GM13977 (cell line): Measurements from ENCODE around the gene WDR72.
"Not testable (repeated sequence)": the region's sequence is repeated elsewhere in the genome, so short reads cannot be mapped to it uniquely, and the experiment has no call there.

Experiments used
- DNase-seq: peaks from one replicate; pipeline ENCODE4 v3.0.0; 2012; ENCODE audit warnings: low spot score
- in situ Hi-C: fragments of 300-500 bp; cut with MboI; formaldehyde crosslinking; loops from one replicate; pipeline ENCODE4 v1.12.0; 2022; ENCODE audit warnings: low sequenced_read_pairs, low pct_unique_long_range_greater_than_20kb, mixed read lengths, inconsistent platforms; ENCODE audit not compliant: unreplicated experiment
- TF ChIP-seq, protein P1 (sequence below): IDR thresholded peaks from 2 replicates; pipeline ENCODE4 v1.5.1; 2012; ENCODE audit warnings: mild to moderate bottlenecking, control low read depth; ENCODE audit not compliant: insufficient read depth; ENCODE audit errors: extremely low read depth, missing control alignments

WDR72 gene

DNA sequence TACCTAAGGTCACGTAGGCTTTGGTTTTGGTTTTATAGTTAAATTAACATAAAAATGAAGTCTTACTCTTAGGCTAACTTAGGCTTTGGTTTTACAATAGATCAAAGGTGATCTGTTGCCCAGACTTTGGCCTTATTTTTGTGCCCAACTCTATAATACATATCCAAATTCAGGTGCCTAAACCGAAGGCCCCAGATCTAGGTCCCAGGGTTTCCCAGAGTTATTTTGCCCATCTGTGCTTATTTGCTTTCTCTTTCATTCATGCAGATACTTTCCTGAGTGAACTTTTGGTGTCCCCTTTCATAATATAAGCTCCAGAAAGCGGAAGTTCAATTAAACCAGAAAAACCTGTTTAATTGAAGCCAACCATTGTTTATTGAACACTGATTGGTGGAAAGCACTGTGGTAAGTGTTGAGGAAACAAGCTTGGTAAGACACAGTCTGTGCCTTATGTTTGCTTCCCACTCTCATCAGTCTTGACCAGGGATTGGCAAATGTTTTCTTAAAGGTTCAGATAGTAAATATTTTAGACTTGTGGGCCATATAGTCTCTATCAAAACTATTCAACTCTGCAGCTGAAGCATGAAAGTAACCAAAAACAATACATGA lies 209.7 kb downstream of the WDR72 start:
- in situ Hi-C loops: no loop called here
- TF ChIP-seq, protein P1, sequence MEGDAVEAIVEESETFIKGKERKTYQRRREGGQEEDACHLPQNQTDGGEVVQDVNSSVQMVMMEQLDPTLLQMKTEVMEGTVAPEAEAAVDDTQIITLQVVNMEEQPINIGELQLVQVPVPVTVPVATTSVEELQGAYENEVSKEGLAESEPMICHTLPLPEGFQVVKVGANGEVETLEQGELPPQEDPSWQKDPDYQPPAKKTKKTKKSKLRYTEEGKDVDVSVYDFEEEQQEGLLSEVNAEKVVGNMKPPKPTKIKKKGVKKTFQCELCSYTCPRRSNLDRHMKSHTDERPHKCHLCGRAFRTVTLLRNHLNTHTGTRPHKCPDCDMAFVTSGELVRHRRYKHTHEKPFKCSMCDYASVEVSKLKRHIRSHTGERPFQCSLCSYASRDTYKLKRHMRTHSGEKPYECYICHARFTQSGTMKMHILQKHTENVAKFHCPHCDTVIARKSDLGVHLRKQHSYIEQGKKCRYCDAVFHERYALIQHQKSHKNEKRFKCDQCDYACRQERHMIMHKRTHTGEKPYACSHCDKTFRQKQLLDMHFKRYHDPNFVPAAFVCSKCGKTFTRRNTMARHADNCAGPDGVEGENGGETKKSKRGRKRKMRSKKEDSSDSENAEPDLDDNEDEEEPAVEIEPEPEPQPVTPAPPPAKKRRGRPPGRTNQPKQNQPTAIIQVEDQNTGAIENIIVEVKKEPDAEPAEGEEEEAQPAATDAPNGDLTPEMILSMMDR: no peak
- DNase-seq: no peak

DNA sequence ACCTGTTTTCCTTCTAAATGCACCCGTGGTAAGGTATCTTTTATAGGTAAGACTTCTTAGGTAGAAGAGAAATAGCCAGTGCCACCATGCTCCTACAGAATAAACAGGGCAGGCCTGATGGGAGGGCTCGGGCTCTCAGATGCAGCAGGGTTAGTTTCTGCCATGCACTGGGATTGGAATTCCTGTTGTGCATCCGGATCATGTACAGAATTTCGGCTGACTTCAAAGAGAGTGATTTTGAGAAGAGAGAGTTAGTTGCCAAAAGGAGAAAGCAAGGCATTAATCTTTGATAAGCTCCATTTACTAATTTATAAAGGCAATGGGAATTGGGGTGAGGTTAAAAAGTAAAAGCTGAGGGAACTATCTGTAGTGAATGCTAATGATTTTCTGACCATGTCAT lies 211.2 kb downstream of the WDR72 start:
- in situ Hi-C loops: no loop called here
- DNase-seq: no peak

DNA sequence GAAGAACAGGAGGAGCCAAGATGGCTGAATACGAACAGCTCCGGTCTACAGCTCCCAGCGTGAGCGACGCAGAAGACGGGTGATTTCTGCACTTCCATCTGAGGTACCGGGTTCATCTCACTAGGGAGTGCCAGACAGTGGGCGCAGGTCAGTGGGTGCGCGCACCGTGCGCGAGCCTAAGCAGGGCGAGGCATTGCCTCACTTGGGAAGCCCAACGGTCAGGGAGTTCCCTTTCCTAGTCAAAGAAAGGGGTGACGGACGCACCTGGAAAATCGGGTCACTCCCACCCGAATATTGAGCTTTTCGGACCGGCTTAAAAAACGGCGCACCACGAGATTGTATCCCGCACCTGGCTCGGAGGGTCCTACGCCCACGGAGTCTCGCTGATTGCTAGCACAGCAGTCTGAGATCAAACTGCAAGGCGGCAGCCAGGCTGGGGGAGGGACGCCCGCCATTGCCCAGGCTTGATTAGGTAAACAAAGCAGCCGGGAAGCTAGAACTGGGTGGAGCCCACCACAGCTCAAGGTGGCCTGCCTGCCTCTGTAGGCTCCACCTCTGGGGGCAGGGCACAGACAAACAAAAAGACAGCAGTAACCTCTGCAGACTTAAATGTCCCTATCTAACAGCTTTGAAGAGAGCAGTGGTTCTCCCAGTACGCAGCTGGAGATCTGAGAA lies 218.7 kb downstream of the WDR72 start:
- DNase-seq, in situ Hi-C loops: not testable (repeated sequence)

More for the DNA sequence above, 211.2 kb downstream of the WDR72 start:
- TF ChIP-seq, protein P1: no peak

DNA sequence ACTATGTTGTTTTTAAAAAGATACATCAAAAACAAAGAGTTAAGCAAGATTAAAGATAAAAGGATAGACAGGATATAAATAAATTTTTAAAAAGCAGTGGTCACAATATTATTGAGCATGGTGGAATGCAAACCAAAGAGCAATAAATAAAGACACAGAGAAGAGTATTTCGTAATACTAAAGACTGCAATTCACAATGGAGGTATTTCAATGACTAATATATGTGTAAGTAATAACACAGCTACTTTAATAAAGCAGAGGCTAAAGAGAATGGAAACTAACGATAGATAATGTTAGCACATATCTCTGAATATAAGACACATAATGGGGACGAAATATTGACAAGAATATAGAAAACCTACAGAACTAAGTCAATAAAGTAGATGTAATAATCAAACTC lies 219.6 kb downstream of the WDR72 start:
- no peak for DNase-seq
- in situ Hi-C loops: no loop called here
- TF ChIP-seq, protein P1: no peak

DNA sequence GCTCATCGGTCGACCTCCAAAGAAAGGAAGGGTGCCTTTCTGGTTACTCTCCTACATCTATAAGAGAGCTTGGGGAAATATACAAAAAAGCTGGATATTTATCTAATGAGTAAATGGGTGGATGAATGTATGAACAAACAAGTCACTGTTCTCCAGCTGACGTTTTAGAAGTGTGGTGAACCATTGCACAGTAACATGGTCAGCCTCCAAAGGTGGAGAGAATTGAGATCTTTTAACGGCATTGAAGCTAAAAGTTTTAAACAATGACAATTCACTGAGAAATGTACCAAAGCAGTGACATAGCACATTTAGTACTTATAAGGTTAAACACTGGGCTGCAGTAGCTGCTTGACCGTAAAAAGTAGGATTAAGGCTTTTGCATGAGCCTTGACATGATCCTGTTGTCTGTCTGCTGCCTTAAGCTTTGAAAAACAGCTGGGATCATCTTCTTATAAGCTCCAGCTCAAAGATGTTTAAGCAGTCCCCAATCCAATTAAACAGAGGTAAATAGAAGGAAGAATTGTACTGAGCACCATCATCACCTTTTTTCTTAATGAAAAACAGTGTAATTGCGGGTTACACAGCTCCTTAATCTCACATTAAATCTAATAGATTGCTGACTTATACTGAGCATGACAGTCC lies 222.9 kb downstream of the WDR72 start:
- no peak for DNase-seq
- TF ChIP-seq, protein P1: no peak
- in situ Hi-C loops: no loop called here

DNA sequence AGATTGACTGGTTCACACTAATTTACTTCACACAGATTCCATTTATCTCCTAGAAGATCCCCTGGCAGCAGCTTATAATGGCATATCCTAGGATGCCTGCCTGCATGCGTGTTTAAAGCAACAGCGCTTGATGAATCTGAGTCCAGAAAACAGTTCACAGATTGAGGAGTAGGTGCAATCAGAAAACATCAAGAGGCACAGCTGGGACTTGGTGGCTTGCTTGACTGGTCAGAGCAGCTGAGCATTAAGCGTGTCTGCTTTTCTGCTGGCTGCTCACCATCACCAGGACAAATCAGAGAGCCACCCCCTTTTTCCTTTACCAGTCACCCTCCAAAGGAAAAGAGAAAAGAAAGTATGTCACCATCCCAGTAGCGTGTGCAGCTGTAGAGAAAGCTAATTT lies 223.6 kb downstream of the WDR72 start:
- DNase-seq: no peak
- in situ Hi-C loops: no loop called here

More for the DNA sequence above, 223.6 kb downstream of the WDR72 start:
- TF ChIP-seq, protein P1: no peak
